Prostate gland (tissue), 2 donors: Measurements from ENCODE around the gene NOL7. TPM values are rescaled to one million over a fixed set of nuclear protein-coding genes. Genes with fewer than 3 reads are reported as not detected.

Experiments
- DNase-seq: peaks from one replicate; pipeline ENCODE4 v3.0.0-alpha.2; 2019; ENCODE audit warnings: low spot score
- H3K27ac ChIP-seq, 2 donors: fragments of 200-600 bp; sonication (generic); 2 replicates each; pipeline ENCODE4 v1.5.1; 2017 to 2019
- H3K27me3 ChIP-seq: fragments of 200-600 bp; sonication (generic); replicated peaks from 2 replicates; pipeline ENCODE4 v1.5.1; 2019; ENCODE audit not compliant: insufficient read depth
- H3K36me3 ChIP-seq, 2 donors: fragments of 200-600 bp; sonication (generic); 1 replicate in 1 of 2; 2 replicates in 1 of 2; pipeline versions ENCODE4 v1.5.1 to v1.8.1; 2017 to 2019
- H3K4me1 ChIP-seq: fragments of 200-600 bp; sonication (generic); replicated peaks from 2 replicates; pipeline ENCODE4 v1.5.1; 2019
- H3K4me3 ChIP-seq, 2 donors: fragments of 200-600 bp; sonication (generic); 2 replicates each; pipeline ENCODE4 v1.5.1; 2017 to 2019
- H3K9me3 ChIP-seq: fragments of 200-600 bp; sonication (generic); 2 replicates; pipeline ENCODE4 v1.5.1; 2017
- CTCF ChIP-seq, 4 experiments: fragments of 200-600 bp in 2 of 4; fragments of 450-650 bp in 2 of 4; sonication (generic) in 2 of 4; IDR thresholded peaks; 1 replicate in 3 of 4; 2 replicates in 1 of 4; pipeline ENCODE4 v1.5.1; 2016 to 2019; ENCODE audit warnings: antibody characterized with exemption in 4 of 4, mild to moderate bottlenecking in 2 of 4, moderate library complexity in 2 of 4
- POLR2A ChIP-seq: fragments of 450-650 bp; IDR thresholded peaks from one replicate; pipeline ENCODE4 v1.6.1; 2016; ENCODE audit warnings: antibody characterized with exemption, mild to moderate bottlenecking
- POLR2AphosphoS5 ChIP-seq: sonication (generic); formaldehyde crosslinking; IDR thresholded peaks from one replicate; pipeline ENCODE4 v1.6.1; 2017; ENCODE audit warnings: antibody characterized with exemption
- WGBS: methylation state at CpG from one replicate; pipeline ENCODE4 v1.1.5; 2018; 5-methylcytosine and 5-hydroxymethylcytosine counted together
- intact Hi-C: fragments of 100-400 bp; cut with DNase I; formaldehyde crosslinking; loops from one replicate; pipeline ENCODE4 v1.14.2; 2022
- total RNA-seq, 2 donors: library from RNA; depleted of rRNA; stranded (reverse); fragments of >200 nt; gene quantifications; one replicate each; pipeline ENCODE4 v1.1.0, GENCODE V29; 2016

The NOL7 gene
- total RNA-seq, 2 donors from 2014 or later = 68.3 to 108 TPM

GRCh38 chr6:13653296-13653695 lies 38.2 kb downstream of the NOL7 start:
- Histone ChIP-seq H3K9me3 (no peaks in the 10 kb centered on the region), H3K4me3 (no peak overlapping the region), H3K4me1 (no peaks in the 10 kb centered on the region), H3K27ac (no peak overlapping the region), H3K36me3 (no peaks in the 10 kb centered on the region), H3K27me3 (no peaks in the 10 kb centered on the region)
- WGBS = 63% methylated on average over 2 of the region's 2 CpGs
- no peak for DNase-seq
- TF ChIP-seq CTCF (IDR thresholded peaks at IDR 0.05) (no peak), POLR2A (no peak), POLR2AphosphoS5 (no peak)
- intact Hi-C loops = no loop called here

- no peaks in the 10 kb centered on the region for H3K27me3 ChIP-seq
- no peaks in the 10 kb centered on the region for H3K9me3 ChIP-seq
- H3K4me1 ChIP-seq = no peaks in the 10 kb centered on the region
- no peak for TF ChIP-seq POLR2AphosphoS5
- no peak for TF ChIP-seq POLR2A
- no peak for TF ChIP-seq CTCF (IDR thresholded peaks at IDR 0.05)
- no peak overlapping the region for H3K27ac ChIP-seq
- H3K4me3 ChIP-seq = no peak overlapping the region
- H3K36me3 ChIP-seq = no peaks in the 10 kb centered on the region
- no peak for DNase-seq
- intact Hi-C loops = no loop called here
These were observed 39.4 kb downstream of the NOL7 start for GRCh38 chr6:13654496-13654895.

GRCh38 chr6:13655700-13656099 lies 40.6 kb downstream of the NOL7 start:
- H3K4me3 ChIP-seq = no peak overlapping the region
- H3K4me1 ChIP-seq = no peaks in the 10 kb centered on the region
- no peaks in the 10 kb centered on the region for H3K27me3 ChIP-seq
- intact Hi-C loops = no loop called here
- no peak overlapping the region for H3K27ac ChIP-seq
- 88% methylated on average over 1 of the region's 1 CpG for WGBS
- no peak for TF ChIP-seq CTCF (IDR thresholded peaks at IDR 0.05)
- TF ChIP-seq POLR2AphosphoS5 = no peak
- no peak for TF ChIP-seq POLR2A
- no peaks in the 10 kb centered on the region for H3K9me3 ChIP-seq
- no peaks in the 10 kb centered on the region for H3K36me3 ChIP-seq
- no peak for DNase-seq

- no peak for DNase-seq
- Histone ChIP-seq H3K27me3 (no peaks in the 10 kb centered on the region), H3K4me3 (no peak overlapping the region), H3K9me3 (no peaks in the 10 kb centered on the region), H3K36me3 (no peaks in the 10 kb centered on the region), H3K4me1 (no peaks in the 10 kb centered on the region), H3K27ac (no peak overlapping the region)
- 96% methylated on average over 1 of the region's 1 CpG for WGBS
- intact Hi-C loops = no loop called here
- no peak for TF ChIP-seq CTCF (IDR thresholded peaks at IDR 0.05)
- TF ChIP-seq POLR2A = no peak
- no peak for TF ChIP-seq POLR2AphosphoS5
These were observed 45.1 kb downstream of the NOL7 start for GRCh38 chr6:13660273-13660672.

- 96% methylated on average over 1 of the region's 1 CpG for WGBS
- TF ChIP-seq POLR2A (no peak), CTCF (IDR thresholded peaks at IDR 0.05) (no peak), POLR2AphosphoS5 (no peak)
- Histone ChIP-seq H3K27ac (no peak overlapping the region), H3K4me3 (no peak overlapping the region), H3K27me3 (no peaks in the 10 kb centered on the region), H3K9me3 (no peaks in the 10 kb centered on the region), H3K4me1 (no peaks in the 10 kb centered on the region), H3K36me3 (no peaks in the 10 kb centered on the region)
- DNase-seq = no peak
- intact Hi-C loops = no loop called here
These were observed 45.8 kb downstream of the NOL7 start for GRCh38 chr6:13660893-13661292.
